ENCODE measurements around the gene RFLNA.

Gene RFLNA

GRCh38 chr12:124296295-124296915 lies 1.5 kb downstream of the RFLNA start:
- DNase-seq (ENCODE audit: low read depth): no peak

GRCh38 chr12:124296916-124297351 lies 2.0 kb downstream of the RFLNA start:
- TF ChIP-seq CTCF (IDR thresholded peaks at IDR 0.05; ENCODE audit: low read depth, low read length) (no peak), MAX (IDR thresholded peaks at IDR 0.05; ENCODE audit: low read depth, low read length) (no peak), MYC (IDR thresholded peaks at IDR 0.05; ENCODE audit: low read depth, low read length) (no peak), POLR2A (IDR thresholded peaks at IDR 0.05; ENCODE audit: extremely low read depth, insufficient read length) (no peak)
- no peak overlapping the region for H3K4me3 ChIP-seq (ENCODE audit: low read depth, low read length)
- no peak for DNase-seq (ENCODE audit: low read depth)

More at GRCh38 chr12:124296295-124296915, 1.5 kb downstream of the RFLNA start:
- no peak for TF ChIP-seq MAX (IDR thresholded peaks at IDR 0.05; ENCODE audit: low read depth, low read length)
- TF ChIP-seq POLR2A (IDR thresholded peaks at IDR 0.05; ENCODE audit: extremely low read depth, insufficient read length): no peak
- no peak for TF ChIP-seq CTCF (IDR thresholded peaks at IDR 0.05; ENCODE audit: low read depth, low read length)
- no peak for TF ChIP-seq MYC (IDR thresholded peaks at IDR 0.05; ENCODE audit: low read depth, low read length)
- no peak overlapping the region for H3K4me3 ChIP-seq (ENCODE audit: low read depth, low read length)

- no peak overlapping the region for H3K4me3 ChIP-seq (ENCODE audit: low read depth, low read length)
- DNase-seq (ENCODE audit: low read depth): no peak
- TF ChIP-seq POLR2A (IDR thresholded peaks at IDR 0.05; ENCODE audit: extremely low read depth, insufficient read length): no peak
- TF ChIP-seq CTCF (IDR thresholded peaks at IDR 0.05; ENCODE audit: low read depth, low read length): no peak
- TF ChIP-seq MAX (IDR thresholded peaks at IDR 0.05; ENCODE audit: low read depth, low read length): no peak
- TF ChIP-seq MYC (IDR thresholded peaks at IDR 0.05; ENCODE audit: low read depth, low read length): no peak
Observed at GRCh38 chr12:124297389-124297788, 2.5 kb downstream of the RFLNA start.

GRCh38 chr12:124297856-124298255 lies 3.0 kb downstream of the RFLNA start:
- no peak for DNase-seq (ENCODE audit: low read depth)
- no peak overlapping the region for H3K4me3 ChIP-seq (ENCODE audit: low read depth, low read length)
- TF ChIP-seq CTCF (IDR thresholded peaks at IDR 0.05; ENCODE audit: low read depth, low read length): no peak
- no peak for TF ChIP-seq MYC (IDR thresholded peaks at IDR 0.05; ENCODE audit: low read depth, low read length)
- no peak for TF ChIP-seq MAX (IDR thresholded peaks at IDR 0.05; ENCODE audit: low read depth, low read length)
- TF ChIP-seq POLR2A (IDR thresholded peaks at IDR 0.05; ENCODE audit: extremely low read depth, insufficient read length): no peak

- DNase-seq (ENCODE audit: low read depth): no peak
- no peak for TF ChIP-seq CTCF (IDR thresholded peaks at IDR 0.05; ENCODE audit: low read depth, low read length)
- no peak for TF ChIP-seq MAX (IDR thresholded peaks at IDR 0.05; ENCODE audit: low read depth, low read length)
- TF ChIP-seq MYC (IDR thresholded peaks at IDR 0.05; ENCODE audit: low read depth, low read length): no peak
- TF ChIP-seq POLR2A (IDR thresholded peaks at IDR 0.05; ENCODE audit: extremely low read depth, insufficient read length): no peak
- no peak overlapping the region for H3K4me3 ChIP-seq (ENCODE audit: low read depth, low read length)
Observed at GRCh38 chr12:124298685-124299410, 4.0 kb downstream of the RFLNA start.

Data from NB4 (cell line).